HCT116 (cell line): ENCODE results near the gene ZBTB6. TPM values are rescaled to one million over a fixed set of nuclear protein-coding genes. Genes with fewer than 3 reads are reported as not detected.

ENCODE experiments used
- ATAC-seq: fragments of 200-7000 bp; cut with Tn5 transposase; 2 replicates; pipeline ENCODE4 v1.9.1; 2020; ENCODE audit warnings: mild to moderate bottlenecking, moderate library complexity
- BruUV-seq: library from RNA; stranded (reverse); fragments of 400-500 nt; replicated peaks from 2 replicates; lab custom pipeline; 2021; lab: Mats Ljungman, UMichigan
- CTCF ChIA-PET: fragments of 300-600 bp; sonication (Branson Sonifier 250); formaldehyde crosslinking; loops from one replicate; lab custom pipeline; 2021; ENCODE audit warnings: antibody characterized with exemption; lab: Charles Lee
- POLR2A ChIA-PET: fragments of 300-600, 350-600 bp; sonication (Branson Sonifier 250); formaldehyde crosslinking; loops from one replicate; lab custom pipeline; 2021; ENCODE audit warnings: antibody characterized with exemption; lab: Charles Lee
- RAD21 ChIA-PET, 2 experiments: fragments of 300-600 bp; sonication (Branson Sonifier 250); formaldehyde crosslinking; loops; one replicate each; lab custom pipeline; 2023; ENCODE audit warnings: low total read pairs in 2 of 2; ENCODE audit not compliant: uncharacterized antibody in 2 of 2, unreplicated experiment in 2 of 2, low non-redundant PET in 1 of 2; lab: Charles Lee
- DNase-seq: peaks from one replicate; pipeline ENCODE4 v3.0.0-alpha.2; 2010; ENCODE audit warnings: low read depth, low spot score
- H2AFZ ChIP-seq: fragments of 200-600 bp; shearing (Covaris generic), sonication (generic); 2 replicates; pipeline ENCODE4 v1.6.1; 2017; ENCODE audit warnings: low read depth, mixed run types, mixed read lengths, antibody characterized with exemption, low read length; ENCODE audit not compliant: poor library complexity, severe bottlenecking
- H3K27ac ChIP-seq: 2 replicates; pipeline ENCODE4 v1.5.1; 2012; ENCODE audit warnings: low read depth, low read length
- H3K27me3 ChIP-seq: fragments of 200-600 bp; sonication (generic); 2 replicates; pipeline ENCODE4 v1.6.1; 2016; ENCODE audit warnings: mixed run types, low read length, mixed read lengths; ENCODE audit not compliant: insufficient read depth
- H3K36me3 ChIP-seq, 2 experiments: fragments of 200-500 bp in 1 of 2; fragments of 200-600 bp in 1 of 2; sonication (Bioruptor generic) in 1 of 2; sonication (generic) in 1 of 2; 2 replicates each; pipeline versions ENCODE4 v1.5.1 to v1.6.1; 2014 to 2016; ENCODE audit warnings: low read length in 2 of 2, inconsistent platforms in 1 of 2, mixed read lengths in 1 of 2, mixed run types in 1 of 2; ENCODE audit not compliant: insufficient read depth in 2 of 2, control insufficient read depth in 1 of 2
- H3K4me1 ChIP-seq, 2 experiments: fragments of 200-600 bp in 1 of 2; sonication (generic) in 1 of 2; 2 replicates each; pipeline versions ENCODE4 v1.5.1 to v1.6.1; 2012 to 2017; ENCODE audit warnings: low read length in 2 of 2, inconsistent platforms in 1 of 2, mild to moderate bottlenecking in 1 of 2, mixed read lengths in 1 of 2, mixed run types in 1 of 2, moderate library complexity in 1 of 2; ENCODE audit not compliant: insufficient read depth in 2 of 2, control insufficient read depth in 1 of 2
- H3K4me2 ChIP-seq: fragments of 200-600 bp; sonication (generic); 2 replicates; pipeline ENCODE4 v1.6.1; 2017; ENCODE audit warnings: mixed run types, low read length, mixed read lengths
- H3K4me3 ChIP-seq, 2 experiments: fragments of 200-600 bp in 1 of 2; sonication (generic) in 1 of 2; replicated peaks in 1 of 2; 2 replicates each; pipeline ENCODE4 v1.5.1; 2011 to 2016; ENCODE audit warnings: low read length in 2 of 2, control low read depth in 1 of 2, low read depth in 1 of 2, mild to moderate bottlenecking in 1 of 2, mixed read lengths in 1 of 2, mixed run types in 1 of 2
- H3K79me2 ChIP-seq: fragments of 200-600 bp; sonication (generic); 2 replicates; pipeline ENCODE4 v1.6.1; 2017; ENCODE audit warnings: mild to moderate bottlenecking, mixed run types, low read length, moderate library complexity, mixed read lengths; ENCODE audit not compliant: insufficient read depth
- H3K9ac ChIP-seq: fragments of 200-600 bp; sonication (generic); 2 replicates; pipeline ENCODE4 v1.6.1; 2016; ENCODE audit warnings: low read length, mixed read lengths
- H3K9me2 ChIP-seq: fragments of 200-600 bp; sonication (generic), shearing (Covaris generic); 2 replicates; pipeline ENCODE4 v1.6.1; 2017; ENCODE audit warnings: mixed run types, mild to moderate bottlenecking, moderate library complexity; ENCODE audit not compliant: insufficient read depth
- H3K9me3 ChIP-seq, 2 experiments: fragments of 200-500 bp in 1 of 2; fragments of 200-600 bp in 1 of 2; sonication (Bioruptor generic) in 1 of 2; sonication (generic) in 1 of 2; 2 replicates each; pipeline ENCODE4 v1.6.1; 2014 to 2017; ENCODE audit warnings: low read length in 2 of 2, mixed read lengths in 2 of 2, inconsistent platforms in 1 of 2, low read depth in 1 of 2, mild to moderate bottlenecking in 1 of 2, mixed run types in 1 of 2, moderate library complexity in 1 of 2; ENCODE audit not compliant: control insufficient read depth in 1 of 2, insufficient read depth in 1 of 2
- H4K20me1 ChIP-seq: fragments of 200-600 bp; sonication (generic), shearing (Covaris generic); 2 replicates; pipeline ENCODE4 v1.6.1; 2017; ENCODE audit warnings: mixed run types, mild to moderate bottlenecking, moderate library complexity; ENCODE audit not compliant: insufficient read depth
- ATF3 ChIP-seq: IDR thresholded peaks from 2 replicates; pipeline ENCODE4 v1.6.1; 2012
- CBX3 ChIP-seq: IDR thresholded peaks from 2 replicates; pipeline ENCODE4 v1.6.1; 2012; ENCODE audit warnings: low read depth
- CEBPB ChIP-seq: IDR thresholded peaks from 2 replicates; pipeline ENCODE4 v1.6.1; 2012; ENCODE audit warnings: low read depth
- CTCF ChIP-seq, 3 experiments: fragments of 200-600 bp in 1 of 3; sonication (generic) in 1 of 3; IDR thresholded peaks in 2 of 3; conservative IDR thresholded peaks in 1 of 3; 2 replicates each; pipeline ENCODE4 v1.5.1; 2012 to 2017; ENCODE audit warnings: low read depth in 2 of 3, low read length in 2 of 3, antibody characterized with exemption in 1 of 3, borderline replicate concordance in 1 of 3, control low read depth in 1 of 3, mild to moderate bottlenecking in 1 of 3, mixed read lengths in 1 of 3, mixed run types in 1 of 3, moderate library complexity in 1 of 3; ENCODE audit not compliant: insufficient read depth in 1 of 3
- EGR1 ChIP-seq: IDR thresholded peaks from 2 replicates; pipeline ENCODE4 v1.6.1; 2012; ENCODE audit warnings: low read depth
- ELF1 ChIP-seq: IDR thresholded peaks from 2 replicates; pipeline ENCODE4 v1.6.1; 2012; ENCODE audit warnings: low read depth, borderline replicate concordance
- EZH2 ChIP-seq: fragments of 200-600 bp; sonication (generic); IDR thresholded peaks from 2 replicates; pipeline ENCODE4 v1.6.1; 2017; ENCODE audit warnings: antibody characterized with exemption, mixed run types
- FOSL1 ChIP-seq: IDR thresholded peaks from 2 replicates; pipeline ENCODE4 v1.6.1; 2012; ENCODE audit warnings: low read depth
- JUND ChIP-seq: IDR thresholded peaks from 2 replicates; pipeline ENCODE4 v1.6.1; 2012
- MAX ChIP-seq: IDR thresholded peaks from 2 replicates; pipeline ENCODE4 v1.6.1; 2012
- POLR2A ChIP-seq: IDR thresholded peaks from 2 replicates; pipeline ENCODE4 v1.7.0; 2011; ENCODE audit warnings: borderline replicate concordance; ENCODE audit not compliant: insufficient read depth, insufficient read length; ENCODE audit errors: extremely low read depth
- POLR2AphosphoS5 ChIP-seq: IDR thresholded peaks from 2 replicates; pipeline ENCODE4 v1.6.1; 2011; ENCODE audit warnings: mild to moderate bottlenecking, low read depth, low read length, moderate library complexity
- RAD21 ChIP-seq: IDR thresholded peaks from 2 replicates; pipeline ENCODE4 v1.6.1; 2012; ENCODE audit warnings: low read depth, mild to moderate bottlenecking
- SIN3A ChIP-seq: IDR thresholded peaks from 2 replicates; pipeline ENCODE4 v1.6.1; 2012; ENCODE audit warnings: low read depth
- SP1 ChIP-seq: IDR thresholded peaks from 2 replicates; pipeline ENCODE4 v1.6.1; 2012; ENCODE audit warnings: low read depth
- SRF ChIP-seq: IDR thresholded peaks from 2 replicates; pipeline ENCODE4 v1.6.1; 2012; ENCODE audit warnings: low read depth
- YY1 ChIP-seq: IDR thresholded peaks from 2 replicates; pipeline ENCODE4 v1.6.1; 2011; ENCODE audit warnings: low read length, low read depth, moderate library complexity, mild to moderate bottlenecking; ENCODE audit not compliant: insufficient replicate concordance; ENCODE audit errors: extremely low read depth
- ZFX ChIP-seq: fragments of 450-650 bp; IDR thresholded peaks from 2 replicates; pipeline ENCODE4 v1.6.1; 2017
- ZNF274 ChIP-seq: fragments of 200-500 bp; sonication (Bioruptor generic); IDR thresholded peaks from 2 replicates; pipeline ENCODE4 v1.6.1; 2014; ENCODE audit warnings: mild to moderate bottlenecking, low read depth, low read length, inconsistent platforms
- intact Hi-C: fragments of 100-400 bp; cut with micrococcal nuclease; formaldehyde crosslinking; loops from 2 replicates; pipeline ENCODE4 v1.10.0; 2022
- total RNA-seq: library from RNA; stranded (reverse); gene quantifications from one replicate; pipeline ENCODE4 v1.2.1, GENCODE V29; 2021; ENCODE audit not compliant: unreplicated experiment

ZBTB6 gene
- total RNA-seq, 1 experiment from 2014 or later: 12.3 TPM

GRCh38 chr9:122961139-122961538 lies 48.0 kb upstream of the ZBTB6 start:
- ATAC-seq: no peak
- Histone ChIP-seq H3K9ac (no peak overlapping the region), H3K36me3 (peaks cover 0 to 3% of the 10 kb centered on the region in 2 experiments; a peak in 1 of 4 replicates), H3K27me3 (no peaks in the 10 kb centered on the region), H3K4me3 (no peak overlapping the region), H3K4me1 (no peaks in the 10 kb centered on the region), H3K79me2 (peaks cover 14% of the 10 kb centered on the region), H3K27ac (no peak overlapping the region), H2AFZ (no peak overlapping the region), H3K9me2 (no peaks in the 10 kb centered on the region), H3K9me3 (no peaks in the 10 kb centered on the region), H3K4me2 (no peak overlapping the region), H4K20me1 (no peaks in the 10 kb centered on the region)
- no peak for DNase-seq
- ChIA-PET RAD21 (no interaction called here), POLR2A (no interaction called here), CTCF (no interaction called here)
- intact Hi-C loops: no loop called here
- no TSS peak for BruUV-seq
- TF ChIP-seq ELF1 (no peak), EZH2 (no peak), POLR2A (no peak), ATF3 (no peak), FOSL1 (no peak), SRF (no peak), RAD21 (no peak), EGR1 (no peak), CBX3 (no peak), ZFX (no peak), YY1 (no peak), POLR2AphosphoS5 (no peak), MAX (no peak)

GRCh38 chr9:122955961-122956360 lies 42.8 kb upstream of the ZBTB6 start:
- H3K36me3 ChIP-seq: no peaks in the 10 kb centered on the region
- H3K4me3 ChIP-seq: no peak overlapping the region
- H3K27me3 ChIP-seq: no peaks in the 10 kb centered on the region
- H2AFZ ChIP-seq: no peak overlapping the region
- H4K20me1 ChIP-seq: peaks cover 12% of the 10 kb centered on the region; the same call in 1 of the 2 replicates
- no peak overlapping the region for H3K9ac ChIP-seq
- intact Hi-C loops: no loop called here
- BruUV-seq: no TSS peak
- H3K4me1 ChIP-seq: peaks cover 3 to 6% of the 10 kb centered on the region in 2 experiments; a peak in 2 of 4 replicates
- no peaks in the 10 kb centered on the region for H3K9me2 ChIP-seq
- H3K79me2 ChIP-seq: peaks cover 61% of the 10 kb centered on the region
- no peak for ATAC-seq
- H3K27ac ChIP-seq: no peak overlapping the region
- RAD21 ChIA-PET: no interaction called here
- POLR2A ChIA-PET: no interaction called here
- H3K4me2 ChIP-seq: no peak overlapping the region
- no peaks in the 10 kb centered on the region for H3K9me3 ChIP-seq
- no peak for DNase-seq
- CTCF ChIA-PET: no interaction called here
- TF ChIP-seq CTCF (IDR thresholded peaks at IDR 0.05 in 2 of 3, conservative IDR thresholded peaks at IDR 0.05 in 1 of 3; ENCODE audit: borderline replicate concordance in 1 of 3, insufficient read depth in 1 of 3, low read depth in 2 of 3, low read length in 2 of 3) (no peak), ZNF274 (no peak), CEBPB (no peak), POLR2A (no peak), JUND (no peak), ATF3 (no peak), SIN3A (no peak), FOSL1 (no peak), RAD21 (no peak), EZH2 (no peak), SP1 (no peak), ELF1 (no peak), CBX3 (no peak), ZFX (no peak)
